GM12865 (cell line): ENCODE results near the gene HLA-DMB.
A peak's percentile ranks its signal among the peaks of the same experiment; 100 is the strongest.

ENCODE experiments used
- DNase-seq: peaks from one replicate; pipeline ENCODE4 v3.0.0; 2010; ENCODE audit warnings: low read depth
- H3K4me3 ChIP-seq: 2 replicates; pipeline ENCODE4 v1.5.1; 2011; ENCODE audit warnings: mild to moderate bottlenecking, low read depth, low read length, control low read depth
- TF ChIP-seq, protein P1 (sequence below): IDR thresholded peaks from 2 replicates; pipeline ENCODE4 v1.5.1; 2011; ENCODE audit warnings: low read length, control low read depth, low read depth, inconsistent platforms; ENCODE audit not compliant: insufficient read depth; ENCODE audit errors: missing control alignments

HLA-DMB gene

DNA sequence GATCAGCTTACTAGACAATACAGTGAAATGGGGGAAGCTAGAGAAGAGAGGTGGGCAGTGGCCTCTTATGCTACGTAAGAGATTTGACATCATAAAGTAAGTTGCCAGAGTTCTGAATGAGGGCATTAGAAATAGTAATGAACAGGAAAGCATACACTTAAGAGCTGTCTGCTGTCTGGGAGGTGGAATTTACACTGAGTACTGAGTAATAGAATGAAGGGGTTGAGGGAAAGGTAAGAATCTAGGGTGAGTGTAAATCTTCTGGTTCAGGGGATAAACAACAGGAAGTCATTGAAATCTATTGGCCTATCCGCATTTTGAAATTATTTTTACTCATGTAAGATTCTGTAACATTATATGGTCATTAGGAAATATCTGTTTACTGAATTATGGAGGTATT, 35.8 kb downstream of the HLA-DMB start:
- H3K4me3 ChIP-seq = no peak overlapping the region
- TF ChIP-seq, protein P1, sequence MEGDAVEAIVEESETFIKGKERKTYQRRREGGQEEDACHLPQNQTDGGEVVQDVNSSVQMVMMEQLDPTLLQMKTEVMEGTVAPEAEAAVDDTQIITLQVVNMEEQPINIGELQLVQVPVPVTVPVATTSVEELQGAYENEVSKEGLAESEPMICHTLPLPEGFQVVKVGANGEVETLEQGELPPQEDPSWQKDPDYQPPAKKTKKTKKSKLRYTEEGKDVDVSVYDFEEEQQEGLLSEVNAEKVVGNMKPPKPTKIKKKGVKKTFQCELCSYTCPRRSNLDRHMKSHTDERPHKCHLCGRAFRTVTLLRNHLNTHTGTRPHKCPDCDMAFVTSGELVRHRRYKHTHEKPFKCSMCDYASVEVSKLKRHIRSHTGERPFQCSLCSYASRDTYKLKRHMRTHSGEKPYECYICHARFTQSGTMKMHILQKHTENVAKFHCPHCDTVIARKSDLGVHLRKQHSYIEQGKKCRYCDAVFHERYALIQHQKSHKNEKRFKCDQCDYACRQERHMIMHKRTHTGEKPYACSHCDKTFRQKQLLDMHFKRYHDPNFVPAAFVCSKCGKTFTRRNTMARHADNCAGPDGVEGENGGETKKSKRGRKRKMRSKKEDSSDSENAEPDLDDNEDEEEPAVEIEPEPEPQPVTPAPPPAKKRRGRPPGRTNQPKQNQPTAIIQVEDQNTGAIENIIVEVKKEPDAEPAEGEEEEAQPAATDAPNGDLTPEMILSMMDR = no peak
- no peak for DNase-seq

DNA sequence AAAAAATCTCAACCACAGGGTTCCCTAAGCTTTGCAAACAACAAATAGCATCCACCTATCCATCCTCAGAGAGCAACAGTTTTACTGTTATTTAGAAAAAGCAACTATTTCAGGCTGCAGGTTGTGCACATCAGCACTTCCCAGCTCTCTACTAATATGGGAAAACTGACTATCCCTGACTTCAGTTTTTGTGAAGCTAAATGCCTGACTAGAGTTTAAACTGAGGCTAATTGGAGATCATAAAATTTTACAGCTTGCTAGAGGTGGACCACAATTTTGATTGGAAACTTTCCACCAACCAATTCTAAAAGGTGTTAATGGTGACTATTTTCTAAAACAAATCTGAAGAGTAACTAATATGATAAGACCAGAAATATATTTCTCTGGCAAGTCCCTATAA, 36.9 kb downstream of the HLA-DMB start:
- no peak overlapping the region for H3K4me3 ChIP-seq
- no peak for DNase-seq
- TF ChIP-seq, protein P1 = no peak

DNA sequence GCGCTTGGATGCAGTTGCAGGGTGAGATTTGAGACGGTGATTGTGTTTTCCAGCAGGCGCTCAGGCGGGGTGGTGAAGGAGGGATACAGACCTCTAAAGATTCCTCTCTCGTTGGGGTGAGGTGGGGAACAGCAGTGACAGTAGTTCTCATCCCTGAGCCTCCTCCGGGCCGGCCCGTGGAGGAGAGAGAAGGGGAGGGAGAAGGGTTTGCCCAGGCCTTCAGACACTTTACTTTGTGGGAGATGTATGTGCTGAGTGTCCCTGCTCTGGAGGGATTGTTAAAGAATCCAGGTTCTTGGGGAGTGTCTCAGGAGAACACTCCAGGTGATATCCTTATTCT, 45.9 kb downstream of the HLA-DMB start:
- TF ChIP-seq, protein P1 = no peak
- H3K4me3 ChIP-seq = peak overlapping the region; percentile 91
- no peak for DNase-seq

DNA sequence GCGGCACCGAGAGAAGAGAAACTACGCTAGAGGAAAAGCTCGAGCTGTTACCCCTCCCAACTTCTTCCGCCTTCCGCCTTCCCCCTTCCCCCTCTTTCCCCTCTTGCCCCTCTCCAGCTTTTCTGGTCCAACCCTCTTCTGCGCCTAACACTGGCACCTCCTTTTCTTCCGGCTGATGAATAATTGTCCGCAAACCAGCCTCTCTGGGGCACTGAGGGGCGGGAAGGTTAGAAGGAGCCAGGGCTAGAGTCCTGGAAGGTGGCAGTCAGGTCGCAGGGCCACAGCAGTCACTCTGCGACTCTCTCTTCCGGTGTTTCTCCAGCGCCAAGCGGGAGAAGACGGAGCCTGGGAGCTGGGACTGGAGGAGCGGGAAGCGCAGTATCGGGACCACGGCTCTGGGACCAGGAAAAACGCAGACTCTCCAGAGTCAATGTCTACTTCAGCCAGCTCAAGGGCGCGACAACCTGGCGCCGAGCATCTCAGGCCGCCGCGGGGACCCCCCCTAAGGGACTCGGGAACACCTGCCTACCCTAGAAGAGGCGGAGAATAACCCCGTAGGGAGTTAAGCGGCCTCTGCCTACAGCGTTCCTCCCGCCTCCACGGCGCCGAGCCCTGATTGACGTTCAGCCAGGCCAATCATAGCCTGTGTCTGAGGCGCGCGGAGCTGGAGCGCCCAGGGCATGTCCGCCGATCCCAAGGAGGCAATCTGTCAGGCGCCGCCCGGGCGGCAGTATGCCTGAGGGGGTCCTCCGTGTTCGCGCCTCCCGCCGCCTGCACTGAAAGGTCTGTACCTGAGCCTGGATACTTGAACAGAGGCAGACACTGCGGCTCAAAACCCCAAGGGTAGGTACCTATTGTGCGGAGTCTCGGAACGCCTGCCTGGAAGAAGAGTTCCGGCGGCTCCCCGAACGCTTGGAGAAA, 46.5 kb downstream of the HLA-DMB start:
- DNase-seq = peak; percentile 98
- TF ChIP-seq, protein P1 = no peak
- peak overlapping the region; percentile 91 for H3K4me3 ChIP-seq

DNA sequence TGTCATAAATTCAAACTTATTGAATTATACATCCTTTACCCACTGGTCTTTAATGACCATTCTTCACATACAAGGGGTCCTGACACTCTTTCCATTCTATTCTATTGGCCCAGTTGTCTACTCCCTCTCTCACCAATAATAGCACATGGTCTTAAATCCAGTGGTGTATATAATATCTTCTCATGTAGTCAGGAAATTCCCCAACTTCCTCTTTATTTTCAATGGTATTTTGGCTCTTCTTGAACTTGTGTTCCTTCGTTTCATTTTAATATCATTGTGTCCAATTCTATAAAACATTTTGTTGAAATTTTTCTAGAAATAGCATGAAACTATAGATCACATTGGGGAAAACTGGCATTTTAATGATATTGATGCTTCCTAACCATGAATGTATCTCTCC, 50.0 kb downstream of the HLA-DMB start:
- H3K4me3 ChIP-seq = no peak overlapping the region
- no peak for DNase-seq
- TF ChIP-seq, protein P1 = no peak

DNA sequence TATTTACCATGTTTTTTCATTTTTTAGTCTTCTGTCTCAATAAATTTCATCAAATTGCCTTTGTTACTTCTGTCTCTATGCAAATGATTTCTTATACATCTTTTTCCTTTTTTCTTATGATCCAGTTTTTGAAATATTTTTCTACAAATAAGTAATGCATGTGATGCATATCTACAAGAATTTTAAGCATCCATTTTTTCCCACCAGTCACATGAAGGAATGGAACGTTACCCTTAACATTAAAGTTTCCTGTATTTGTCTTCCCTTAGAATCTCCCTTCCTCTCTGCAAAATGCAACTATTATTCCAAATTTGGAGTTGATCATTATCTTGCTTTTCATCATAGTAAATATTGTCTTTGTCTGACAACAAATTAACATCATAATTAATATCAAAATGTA, 51.3 kb downstream of the HLA-DMB start:
- H3K4me3 ChIP-seq = no peak overlapping the region
- no peak for DNase-seq
- TF ChIP-seq, protein P1 = no peak

DNA sequence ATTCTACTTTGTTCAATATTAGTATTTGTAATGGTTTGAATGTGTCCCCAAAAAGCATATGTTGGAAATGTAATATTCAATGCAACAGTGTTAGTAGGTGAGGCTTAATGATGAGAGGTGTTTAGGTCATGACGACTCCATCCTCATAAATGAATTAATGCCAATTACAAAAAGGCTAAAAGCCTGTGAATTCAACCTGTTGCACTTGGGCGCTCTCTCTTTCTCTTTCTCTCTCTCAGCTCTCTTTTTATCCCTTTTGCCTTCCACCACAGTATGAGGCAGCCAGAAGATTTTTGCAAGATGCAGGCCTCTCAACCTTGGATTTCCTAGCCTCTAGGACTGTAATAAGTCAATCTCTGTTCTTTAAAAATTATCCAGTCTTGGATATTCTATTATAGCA, 52.3 kb downstream of the HLA-DMB start:
- TF ChIP-seq, protein P1 = no peak
- H3K4me3 ChIP-seq = no peak overlapping the region
- no peak for DNase-seq
